HPDE6-E6E7 (cell line): ENCODE measurements around the gene THSD7A.
A peak's percentile ranks its signal among the peaks of the same experiment; 100 is the strongest.
"Not testable (repeated sequence)": the region's sequence is repeated elsewhere in the genome, so short reads cannot be mapped to it uniquely, and the experiment has no call there.

ENCODE experiments used
- DNase-seq: peaks from one replicate; pipeline ENCODE4 v3.0.0; 2011; ENCODE audit warnings: missing footprints; ENCODE audit errors: extremely low spot score

Gene THSD7A

DNA sequence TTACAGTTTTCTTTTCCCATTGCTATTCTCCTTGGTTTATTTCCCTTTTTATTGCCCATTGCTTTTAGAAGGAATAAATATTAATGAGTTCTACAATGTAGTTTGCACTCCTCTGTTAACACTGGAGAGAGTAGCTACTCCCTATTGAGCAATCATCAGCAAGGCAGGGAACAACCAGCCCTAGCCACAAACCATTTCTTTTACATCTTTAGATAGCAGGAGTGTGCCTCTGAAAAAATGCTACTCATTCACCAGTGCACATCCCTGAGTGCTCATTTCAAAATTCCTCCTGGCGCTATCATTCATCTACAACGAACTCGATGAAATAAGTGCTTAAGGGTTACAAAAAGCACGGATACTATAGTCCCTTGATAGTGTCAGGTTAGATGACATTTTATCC lies 252.9 kb downstream of the THSD7A start:
- no peak for DNase-seq

DNA sequence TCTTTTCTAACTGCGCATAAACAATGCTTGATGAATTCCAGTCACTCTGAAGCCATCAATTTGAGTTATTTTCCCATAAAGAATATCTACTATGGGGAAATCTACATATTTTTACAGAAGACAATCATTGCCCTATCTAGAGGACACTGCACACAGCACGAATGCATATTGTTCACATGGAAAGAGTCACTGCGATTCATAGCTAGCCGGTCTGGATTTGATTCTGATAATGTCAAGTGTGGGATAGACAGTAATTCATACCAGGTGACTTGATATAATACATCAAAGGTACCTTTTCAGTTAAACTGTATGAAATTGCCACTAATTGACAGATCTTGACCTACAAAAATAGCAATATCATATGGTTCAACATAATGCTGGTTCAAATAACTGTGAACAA lies 255.7 kb downstream of the THSD7A start:
- DNase-seq, result no peak

GRCh38 chr7:11573128-11573750 lies 258.8 kb downstream of the THSD7A start:
- no peak for DNase-seq

DNA sequence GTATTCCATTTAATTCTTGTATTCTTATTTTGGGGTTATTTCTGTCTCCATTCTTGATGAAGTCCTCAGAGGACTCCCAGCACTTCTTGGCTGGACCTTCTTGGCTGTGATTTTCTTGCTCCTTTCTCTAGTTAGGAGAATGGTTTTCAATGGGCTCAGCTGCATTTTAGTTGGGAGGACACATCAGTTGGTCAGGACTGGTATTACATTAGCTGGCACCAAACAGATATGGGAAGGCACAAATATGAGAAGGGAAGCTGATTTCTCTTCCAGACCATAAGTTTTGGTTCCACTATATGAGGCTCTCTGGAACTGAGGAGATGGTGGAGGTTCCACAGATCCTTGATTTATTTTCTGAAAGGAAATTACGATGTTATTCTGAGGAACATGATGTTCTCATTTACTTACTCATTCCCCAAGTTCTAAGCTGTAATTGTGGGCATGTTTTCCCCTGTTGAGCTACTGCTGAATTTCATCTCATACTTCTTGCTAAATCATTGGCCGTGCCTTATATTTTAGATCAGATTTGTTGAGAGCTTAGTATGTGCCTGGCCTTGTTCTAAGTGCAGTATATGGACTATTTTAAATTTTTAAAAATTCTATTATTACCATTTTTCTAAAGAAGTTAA lies 261.0 kb downstream of the THSD7A start:
- DNase-seq, result no peak

GRCh38 chr7:11570205-11570604 lies 261.8 kb downstream of the THSD7A start:
- DNase-seq, result no peak

GRCh38 chr7:11567571-11567970 lies 264.4 kb downstream of the THSD7A start:
- DNase-seq, result no peak

DNA sequence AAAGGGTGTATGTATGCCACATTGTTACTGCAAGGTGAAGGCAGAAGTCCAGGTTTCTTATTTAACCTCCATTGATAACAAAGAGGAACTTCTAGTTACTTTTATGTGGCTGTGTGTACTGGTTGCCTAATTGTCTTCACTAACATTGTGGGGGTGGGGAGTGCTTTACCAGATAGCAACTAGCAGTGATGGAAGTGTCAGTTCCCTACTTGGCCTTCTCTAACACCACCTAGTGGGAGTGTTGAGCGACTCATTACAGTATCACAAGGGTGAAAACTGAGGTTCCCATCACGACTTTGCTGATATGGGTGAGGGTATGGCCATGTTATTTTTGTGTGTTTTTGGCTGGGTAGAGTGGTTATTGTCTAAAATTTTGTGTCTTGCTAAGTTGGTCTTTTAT lies 274.4 kb downstream of the THSD7A start:
- peak; percentile 52 for DNase-seq

DNA sequence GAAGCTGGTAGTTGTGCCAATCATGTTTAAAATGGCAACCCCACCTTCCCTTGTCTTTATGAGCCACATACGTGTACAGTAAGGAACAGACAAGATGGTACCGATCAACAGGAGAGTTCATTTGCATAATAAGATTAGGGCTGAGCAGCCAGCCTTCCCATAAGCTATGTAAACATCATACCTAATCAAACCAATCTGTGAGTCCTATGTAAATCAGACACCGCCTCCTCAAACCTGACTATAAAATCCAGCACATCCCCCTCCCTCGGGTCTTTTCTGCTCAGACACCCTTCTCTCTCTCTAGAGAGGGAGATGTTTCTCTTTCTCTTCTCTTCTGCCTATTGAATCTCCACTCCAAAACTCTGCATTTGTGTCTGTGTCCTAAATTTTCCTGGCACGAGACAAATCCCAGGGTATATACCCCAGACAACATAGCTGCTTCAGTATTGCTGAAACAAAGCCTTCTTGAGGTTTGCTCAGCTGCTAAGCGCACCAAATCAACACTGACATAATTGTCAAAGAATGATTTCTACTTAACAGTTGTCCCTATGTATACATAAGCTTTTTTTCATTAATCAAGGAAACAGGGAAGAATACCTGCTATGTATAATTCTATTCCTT lies 279.2 kb downstream of the THSD7A start:
- DNase-seq, result no peak

DNA sequence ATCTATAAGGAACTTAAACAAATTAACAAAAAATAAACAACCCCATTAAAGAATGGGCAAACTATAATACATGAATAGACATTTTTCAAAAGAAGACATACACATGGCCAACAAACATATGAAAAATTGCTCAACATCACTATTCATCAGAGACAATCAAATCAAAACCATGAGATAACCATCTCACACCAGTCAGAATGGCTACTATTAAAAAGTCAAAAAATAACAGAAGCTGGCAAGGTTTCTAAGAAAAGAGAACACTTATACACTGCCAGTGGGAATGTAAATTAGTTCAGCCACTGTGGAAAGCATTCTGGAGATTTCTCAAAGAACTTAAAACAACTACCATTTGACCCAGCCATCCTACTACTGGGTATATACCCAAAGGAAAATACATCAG lies 280.5 kb downstream of the THSD7A start:
- no peak for DNase-seq

- no peak for DNase-seq
Measured at GRCh38 chr7:11548532-11548931, 283.5 kb downstream of the THSD7A start.

DNA sequence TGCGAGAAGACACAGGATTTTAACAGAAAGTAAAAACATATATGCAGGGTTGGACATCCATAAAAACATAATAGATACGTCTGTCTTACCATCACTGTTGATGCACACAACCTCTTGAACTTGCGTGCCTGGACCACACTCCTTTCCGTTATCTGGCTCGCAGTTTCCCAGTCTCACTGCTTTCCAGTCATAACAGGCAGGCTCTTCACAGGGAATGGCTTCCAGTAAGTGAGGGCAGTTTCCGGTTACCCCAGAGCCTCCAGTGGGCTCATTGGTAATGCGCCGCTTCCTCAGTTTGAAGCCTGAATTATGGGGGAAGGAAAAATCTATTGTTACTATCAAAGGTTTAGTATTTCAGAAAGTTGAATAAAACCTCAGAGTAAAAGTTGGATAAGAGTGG lies 290.7 kb downstream of the THSD7A start:
- DNase-seq, result no peak

DNA sequence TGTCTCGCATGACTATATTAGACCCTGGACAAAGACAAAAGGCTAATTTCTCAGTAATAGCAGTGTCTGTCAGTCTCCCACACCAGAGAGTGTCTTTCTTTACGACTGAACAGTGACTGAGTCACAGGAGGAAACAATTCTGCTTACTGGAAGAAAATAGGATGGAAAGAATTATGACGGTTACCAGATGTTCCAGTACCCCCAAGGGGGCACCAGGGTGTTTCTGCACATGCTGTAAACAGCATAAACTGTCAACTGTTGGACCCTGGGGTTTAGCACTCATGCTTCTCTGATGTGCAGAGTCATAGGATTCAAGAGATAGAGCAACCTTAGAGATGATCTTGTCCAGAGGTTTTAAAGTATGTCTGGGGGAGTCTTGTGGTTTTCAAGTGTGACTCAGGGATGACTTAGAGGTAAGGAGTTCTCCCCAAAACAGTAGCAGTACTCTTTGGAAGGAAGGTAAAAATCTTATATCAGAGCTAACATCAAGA lies 291.7 kb downstream of the THSD7A start:
- peak; percentile 23 for DNase-seq

DNA sequence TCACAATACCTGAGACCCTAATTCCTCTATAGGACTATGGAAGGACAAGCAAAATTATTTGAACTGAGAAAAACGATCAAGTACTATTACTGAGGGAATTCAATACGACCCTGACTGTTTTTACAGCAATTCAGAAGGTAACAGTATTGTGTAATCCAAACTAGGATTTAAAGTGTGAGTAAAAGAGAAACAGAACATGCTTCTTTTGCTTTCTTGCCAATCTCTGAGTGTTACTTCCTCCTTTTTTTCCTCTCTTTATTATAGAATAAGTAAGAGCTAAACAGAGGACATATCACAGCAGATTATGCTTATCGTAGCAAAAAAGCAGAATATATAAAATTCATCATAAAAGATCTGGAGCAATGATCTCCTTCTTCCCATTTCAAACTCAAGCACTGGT lies 292.1 kb downstream of the THSD7A start:
- DNase-seq, result no peak

- DNase-seq, result no peak
Measured at GRCh38 chr7:11538751-11539299, 293.2 kb downstream of the THSD7A start.

DNA sequence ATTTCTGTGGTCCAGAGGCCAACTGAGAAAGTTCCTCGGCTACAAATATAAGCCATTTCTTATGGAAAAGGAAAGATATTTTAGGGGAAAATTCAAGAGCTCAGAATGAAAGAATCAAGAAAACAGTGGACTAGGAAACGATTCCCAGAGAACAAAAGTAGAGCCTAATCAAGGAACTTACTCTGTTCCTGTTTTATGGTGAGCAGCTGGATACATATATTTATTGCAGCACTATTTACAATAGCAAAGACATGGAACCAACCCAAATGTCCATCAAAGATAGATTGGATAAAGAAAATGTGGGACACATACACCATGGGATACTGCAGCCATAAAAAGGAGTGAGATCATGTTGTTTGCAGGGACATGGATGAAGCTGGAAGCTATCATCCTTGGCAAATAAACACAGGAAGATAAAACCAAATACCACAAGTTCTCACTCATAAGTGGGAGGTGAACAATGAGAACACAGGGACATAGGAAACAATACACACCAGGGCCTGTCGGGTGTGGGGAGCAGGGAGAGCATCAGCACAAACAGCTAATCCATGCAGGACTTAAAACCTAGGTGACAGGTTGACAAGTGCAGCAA lies 298.7 kb downstream of the THSD7A start:
- no peak for DNase-seq

DNA sequence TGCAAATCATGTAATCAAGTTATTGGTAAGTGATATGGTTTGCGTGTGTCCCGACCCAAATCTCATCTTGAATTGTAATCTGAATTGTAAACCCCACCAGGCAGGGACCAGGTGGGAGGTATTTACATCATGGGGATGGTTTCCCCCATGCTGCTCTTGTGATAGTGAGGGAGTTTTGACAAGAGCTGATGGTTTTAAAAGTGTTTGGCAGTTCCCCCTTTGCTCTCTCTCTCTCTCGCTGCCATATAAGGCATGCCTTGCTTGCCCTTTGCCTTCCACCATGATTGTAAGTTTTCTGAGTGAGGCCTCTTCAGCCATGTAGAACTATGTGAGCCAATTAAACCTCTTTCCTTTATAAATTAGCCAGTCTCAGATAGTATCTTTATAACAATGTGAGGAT lies 302.6 kb downstream of the THSD7A start:
- no peak for DNase-seq

DNA sequence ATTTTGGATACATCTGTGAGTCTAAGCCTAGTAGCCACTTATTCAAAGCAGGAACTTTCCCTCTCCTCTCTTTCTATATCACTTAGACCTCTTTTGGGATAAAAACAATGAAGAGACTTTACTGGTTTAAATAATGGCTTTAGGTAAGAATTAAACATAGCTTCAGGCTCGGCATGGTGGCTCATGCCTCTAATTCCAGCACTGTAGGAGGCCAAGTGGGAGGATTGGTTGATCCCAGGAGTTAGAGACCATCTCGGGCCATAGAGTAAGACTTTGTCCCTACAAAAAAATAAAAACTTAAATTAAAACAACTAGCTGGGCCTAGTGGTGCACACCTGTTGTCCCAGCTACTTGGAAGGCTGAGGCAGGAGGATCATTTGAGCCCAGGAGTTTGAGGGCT lies 304.3 kb downstream of the THSD7A start:
- DNase-seq, result no peak

DNA sequence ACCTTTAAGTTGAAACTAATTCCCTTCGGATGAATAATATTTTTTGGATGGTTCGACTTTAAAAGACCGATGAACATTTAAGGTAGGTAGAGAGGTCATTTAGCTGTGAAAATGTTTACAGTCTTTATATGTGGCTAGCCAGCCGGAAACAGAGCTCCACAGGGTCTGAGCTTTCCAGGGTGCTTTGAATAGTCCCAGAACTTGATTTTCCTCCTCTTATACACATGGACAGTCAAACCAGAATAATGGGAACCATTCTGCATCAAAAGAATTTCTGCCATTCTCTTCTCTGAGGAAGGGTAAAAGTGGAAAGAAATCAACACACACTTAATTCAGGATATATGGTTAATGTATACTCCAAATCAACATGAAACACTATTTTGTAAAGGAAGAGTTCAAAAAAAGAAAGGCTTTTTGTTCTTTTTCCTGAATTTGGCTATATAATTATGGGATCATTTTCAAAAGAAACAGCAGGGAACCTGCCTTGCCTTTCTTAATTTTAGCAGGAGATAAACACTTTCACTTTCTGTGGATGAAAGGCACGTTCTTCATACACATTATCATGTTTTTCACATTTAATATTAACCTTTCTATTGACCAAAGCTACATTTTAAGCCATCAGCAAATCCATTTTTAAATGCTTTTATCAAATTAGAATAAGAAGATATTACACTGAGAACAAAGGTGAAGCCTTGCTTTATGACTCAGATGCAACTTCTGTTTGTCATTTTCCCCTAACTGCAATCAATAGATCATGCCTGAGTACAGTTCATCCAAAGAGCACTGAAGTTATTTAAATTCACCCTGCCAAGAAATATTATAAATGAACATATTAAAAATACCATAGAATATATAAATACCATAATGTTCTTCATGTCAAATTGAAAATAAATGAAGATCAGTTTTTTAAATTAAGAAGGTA lies 307.3 kb downstream of the THSD7A start:
- DNase-seq, result no peak

DNA sequence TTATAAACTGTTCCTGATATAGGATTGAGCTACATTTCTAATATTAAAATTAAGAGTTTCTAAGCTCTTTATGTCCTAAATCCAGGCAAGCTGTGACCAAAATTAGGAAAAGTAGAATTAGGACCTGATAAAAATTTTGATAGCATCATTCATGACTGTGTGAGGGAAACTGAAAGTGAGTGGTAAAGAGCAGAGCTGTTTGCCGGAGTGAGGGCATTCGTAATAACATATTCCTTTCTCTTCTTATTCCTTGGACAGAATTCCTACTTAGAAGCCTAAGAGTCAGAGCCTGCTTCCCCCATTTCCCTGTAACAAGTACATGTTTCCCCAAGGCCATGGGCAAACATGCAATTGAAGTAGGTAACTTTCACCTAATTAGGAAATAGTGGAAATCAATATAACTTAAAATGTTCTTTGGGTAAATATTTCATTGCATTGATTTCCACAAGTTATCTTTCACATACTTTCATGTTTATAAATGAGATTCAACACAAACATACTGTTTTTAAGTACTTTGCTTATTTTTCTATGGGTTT lies 310.0 kb downstream of the THSD7A start:
- not testable (repeated sequence) for DNase-seq

- no peak for DNase-seq
Measured at GRCh38 chr7:11517853-11518252, 314.1 kb downstream of the THSD7A start.

DNA sequence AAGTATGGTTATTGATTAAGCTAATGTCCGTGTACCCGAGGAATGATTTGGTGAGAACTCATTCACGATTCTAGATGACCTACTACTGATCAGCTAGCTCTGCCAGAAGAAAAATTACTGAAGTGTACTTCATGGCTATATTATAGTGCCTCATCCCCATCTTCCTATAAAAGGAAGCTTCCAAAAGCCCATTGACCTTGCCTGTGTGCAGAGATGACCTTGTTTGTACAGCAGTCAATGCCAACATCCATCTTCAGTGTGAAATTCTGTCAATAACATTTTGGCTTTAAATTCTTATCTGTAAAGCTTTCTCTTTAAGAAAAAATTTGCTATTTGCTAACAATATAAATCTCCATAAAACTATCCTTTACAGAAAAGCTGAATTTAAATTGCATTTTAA lies 315.7 kb downstream of the THSD7A start:
- no peak for DNase-seq
